Muscle layer of duodenum (tissue), 2 donors: ENCODE measurements around the gene CA5A.
"Not testable (repeated sequence)": the region's sequence is repeated elsewhere in the genome, so short reads cannot be mapped to it uniquely, and the experiment has no call there.

Source experiments
- H3K27ac ChIP-seq: one replicate; pipeline ENCODE4 v1.7.0; 2013; ENCODE audit warnings: mild to moderate bottlenecking, low read length
- H3K27me3 ChIP-seq: one replicate; pipeline ENCODE4 v1.7.0; 2013; ENCODE audit warnings: low read depth, mild to moderate bottlenecking, control low read depth, low read length
- H3K36me3 ChIP-seq, 2 donors: one replicate each; pipeline ENCODE4 v1.7.0; 2013; ENCODE audit warnings: low read length in 2 of 2, control low read depth in 1 of 2, mild to moderate bottlenecking in 1 of 2; ENCODE audit not compliant: insufficient read depth in 2 of 2, control insufficient read depth in 1 of 2
- H3K4me1 ChIP-seq, 2 donors: one replicate each; pipeline ENCODE4 v1.7.0; 2013; ENCODE audit warnings: low read length in 2 of 2, mild to moderate bottlenecking in 2 of 2, control low read depth in 1 of 2, moderate library complexity in 1 of 2; ENCODE audit not compliant: insufficient read depth in 2 of 2, control insufficient read depth in 1 of 2
- H3K4me3 ChIP-seq, 2 donors: one replicate each; pipeline ENCODE4 v1.7.0; 2013; ENCODE audit warnings: low read length in 2 of 2, low read depth in 1 of 2, mild to moderate bottlenecking in 1 of 2
- H3K9me3 ChIP-seq, 2 donors: one replicate each; pipeline ENCODE4 v1.7.0; 2013; ENCODE audit warnings: low read length in 2 of 2, control low read depth in 1 of 2, mild to moderate bottlenecking in 1 of 2; ENCODE audit not compliant: control insufficient read depth in 1 of 2
- donor health status: healthy.

The CA5A gene

GRCh38 chr16:87918338-87918737 is 18.0 kb downstream of the CA5A start:
- no peaks in the 10 kb centered on the region for H3K27me3 ChIP-seq
- H3K27ac ChIP-seq = no peak overlapping the region
- no peaks in the 10 kb centered on the region for H3K4me1 ChIP-seq
- H3K4me3 ChIP-seq = no peak overlapping the region
- H3K9me3 ChIP-seq = no peaks in the 10 kb centered on the region
- H3K36me3 ChIP-seq = no peaks in the 10 kb centered on the region

GRCh38 chr16:87917503-87917902 is 18.8 kb downstream of the CA5A start:
- no peak overlapping the region for H3K27ac ChIP-seq
- H3K27me3 ChIP-seq = no peaks in the 10 kb centered on the region
- no peaks in the 10 kb centered on the region for H3K9me3 ChIP-seq
- no peaks in the 10 kb centered on the region for H3K36me3 ChIP-seq
- no peaks in the 10 kb centered on the region for H3K4me1 ChIP-seq
- H3K4me3 ChIP-seq = no peak overlapping the region

- no peak overlapping the region for H3K27ac ChIP-seq
- no peaks in the 10 kb centered on the region for H3K4me1 ChIP-seq
- H3K4me3 ChIP-seq = no peak overlapping the region
- H3K27me3 ChIP-seq = no peaks in the 10 kb centered on the region
- no peaks in the 10 kb centered on the region for H3K36me3 ChIP-seq
- no peaks in the 10 kb centered on the region for H3K9me3 ChIP-seq
Measured at GRCh38 chr16:87914812-87915211, 21.5 kb downstream of the CA5A start.

GRCh38 chr16:87914021-87914725 is 22.2 kb downstream of the CA5A start:
- H3K4me3 ChIP-seq, H3K36me3 ChIP-seq, H3K27me3 ChIP-seq, H3K4me1 ChIP-seq, H3K9me3 ChIP-seq, H3K27ac ChIP-seq: not testable (repeated sequence)

GRCh38 chr16:87912691-87913090 is 23.6 kb downstream of the CA5A start:
- H3K9me3 ChIP-seq, H3K36me3 ChIP-seq, H3K27me3 ChIP-seq, H3K27ac ChIP-seq, H3K4me3 ChIP-seq, H3K4me1 ChIP-seq: not testable (repeated sequence)

GRCh38 chr16:87911106-87911763 is 25.1 kb downstream of the CA5A start:
- H3K4me3 ChIP-seq, H3K4me1 ChIP-seq, H3K36me3 ChIP-seq, H3K27me3 ChIP-seq, H3K9me3 ChIP-seq: not testable (repeated sequence)
- H3K27ac ChIP-seq = peak overlapping the region; percentile 51

- H3K36me3 ChIP-seq, H3K4me1 ChIP-seq, H3K27me3 ChIP-seq, H3K9me3 ChIP-seq, H3K27ac ChIP-seq, H3K4me3 ChIP-seq: not testable (repeated sequence)
Measured at GRCh38 chr16:87909203-87909935, 27.0 kb downstream of the CA5A start.

- not testable (repeated sequence) for H3K4me1 ChIP-seq, H3K9me3 ChIP-seq, H3K36me3 ChIP-seq, H3K27me3 ChIP-seq, H3K4me3 ChIP-seq, H3K27ac ChIP-seq
Measured at GRCh38 chr16:87908101-87908500, 28.2 kb downstream of the CA5A start.

- H3K27me3 ChIP-seq, H3K4me1 ChIP-seq, H3K36me3 ChIP-seq, H3K4me3 ChIP-seq, H3K27ac ChIP-seq, H3K9me3 ChIP-seq: not testable (repeated sequence)
Measured at GRCh38 chr16:87905521-87905920, 30.8 kb downstream of the CA5A start.

- H3K9me3 ChIP-seq, H3K36me3 ChIP-seq, H3K4me1 ChIP-seq, H3K4me3 ChIP-seq, H3K27me3 ChIP-seq, H3K27ac ChIP-seq: not testable (repeated sequence)
Measured at GRCh38 chr16:87904963-87905362, 31.4 kb downstream of the CA5A start.

GRCh38 chr16:87900489-87900888 is 35.8 kb downstream of the CA5A start:
- H3K9me3 ChIP-seq, H3K27ac ChIP-seq, H3K4me3 ChIP-seq, H3K4me1 ChIP-seq, H3K36me3 ChIP-seq, H3K27me3 ChIP-seq: not testable (repeated sequence)
